ENCODE data around the gene KYNU.

The KYNU gene

GRCh38 chr2:142877216-142877838 lies at the start of gene KYNU:
TSS of gene KYNU (plus strand) at chr2:142877664. CDS start at chr2:142885368, 7,704 bp downstream.
- Histone ChIP-seq H3K4me1 (ENCODE audit: control insufficient read depth, insufficient read depth, low read length) (no peaks in the 10 kb centered on the region), H3K4me3 (ENCODE audit: low read depth, low read length) (no peak within 1 kb of the TSS)

More at GRCh38 chr2:142877216-142877838, at the start of gene KYNU:
- no peak within 1 kb of the TSS for H3K27ac ChIP-seq (ENCODE audit: extremely low read depth, low read depth, low read length)
- CTCF ChIA-PET, result interaction anchor here (0.5 to 0.7 kb wide), 2 partner anchors 116 to 484 kb away, joined by 3 to 4 read pairs; no protein-coding TSS in a partner anchor
- POLR2A ChIA-PET, result no interaction called here
- no peaks in the 10 kb centered on the region for H3K9me3 ChIP-seq (ENCODE audit: control insufficient read depth, insufficient read depth, low read depth, low read length)
- no peaks in the 10 kb centered on the region for H3K36me3 ChIP-seq (ENCODE audit: control insufficient read depth in 2 of 2, insufficient read depth in 1 of 2, low read length in 2 of 2)
- no peak for TF ChIP-seq ZNF19 (tag by site-specific recombination; IDR thresholded peaks at IDR 0.05; ENCODE audit: low read depth)
- TF ChIP-seq ZNF132 (tag by site-specific recombination; IDR thresholded peaks at IDR 0.05; ENCODE audit: borderline replicate concordance), result no peak
- no peak for TF ChIP-seq ZNF843 (tag by site-specific recombination; IDR thresholded peaks at IDR 0.05)
- TF ChIP-seq ZBTB26 (tag by site-specific recombination; optimal IDR thresholded peaks at IDR 0.05), result no peak
- no peak for TF ChIP-seq SALL2 (tag by site-specific recombination; IDR thresholded peaks at IDR 0.05; ENCODE audit: borderline replicate concordance)
- no peak for TF ChIP-seq ZNF398 (tag by site-specific recombination; IDR thresholded peaks at IDR 0.05)
- no peak for TF ChIP-seq KLF8 (tag by site-specific recombination; IDR thresholded peaks at IDR 0.05)
- TF ChIP-seq SP3 (tag by site-specific recombination; IDR thresholded peaks at IDR 0.05), result no peak
- no peak for TF ChIP-seq ZNF302 (tag by site-specific recombination; IDR thresholded peaks at IDR 0.05; ENCODE audit: low read depth)
- no peak for TF ChIP-seq MYNN (tag by site-specific recombination; IDR thresholded peaks at IDR 0.05; ENCODE audit: borderline replicate concordance)
- no peak for TF ChIP-seq ZBTB6 (tag by site-specific recombination; IDR thresholded peaks at IDR 0.05)
- TF ChIP-seq ZNF114 (tag by site-specific recombination; IDR thresholded peaks at IDR 0.05), result no peak
- no peak for TF ChIP-seq ZNF548 (tag by site-specific recombination; IDR thresholded peaks at IDR 0.05)
- TF ChIP-seq ZNF211 (tag by site-specific recombination; IDR thresholded peaks at IDR 0.05; ENCODE audit: low read depth), result no peak
- TF ChIP-seq ZNF645 (tag by site-specific recombination; IDR thresholded peaks at IDR 0.05), result no peak
- no peak for TF ChIP-seq REPIN1 (tag by site-specific recombination; IDR thresholded peaks at IDR 0.05; ENCODE audit: low read depth)
- TF ChIP-seq ZNF449 (tag by site-specific recombination; IDR thresholded peaks at IDR 0.05), result no peak

All from HEK293 (cell line).